WERI-Rb-1 (cell line): ENCODE data around the gene SMPD3.

ENCODE experiments used
- DNase-seq: peaks from one replicate; pipeline ENCODE4 v3.0.0-alpha.2; 2020
- H3K27ac ChIP-seq: fragments of 250-450 bp; sonication (Bioruptor Pico); 2 replicates; pipeline ENCODE4 v1.5.1; 2020; ENCODE audit warnings: mild to moderate bottlenecking, moderate library complexity
- H3K27me3 ChIP-seq: fragments of 250-450 bp; sonication (Bioruptor Pico); 2 replicates; pipeline ENCODE4 v1.5.1; 2021; ENCODE audit warnings: mild to moderate bottlenecking, low read depth, moderate library complexity; ENCODE audit not compliant: insufficient read depth, severe bottlenecking
- H3K36me3 ChIP-seq: fragments of 250-450 bp; sonication (Bioruptor Pico); 2 replicates; pipeline ENCODE4 v1.5.1; 2020; ENCODE audit warnings: mild to moderate bottlenecking, moderate library complexity
- H3K4me3 ChIP-seq: 2 replicates; pipeline ENCODE4 v1.5.1; 2011; ENCODE audit warnings: low read depth, mild to moderate bottlenecking, control low read depth, low read length
- H3K9me3 ChIP-seq: fragments of 250-450 bp; sonication (Bioruptor Pico); 2 replicates; pipeline ENCODE4 v1.5.1; 2021; ENCODE audit warnings: mild to moderate bottlenecking, moderate library complexity; ENCODE audit not compliant: severe bottlenecking
- CTCF ChIP-seq: IDR thresholded peaks from 2 replicates; pipeline ENCODE4 v1.5.1; 2011; ENCODE audit warnings: low read depth, mild to moderate bottlenecking, control low read depth, inconsistent platforms, low read length

Gene SMPD3

GRCh38 chr16:68363658-68364521 is 84.4 kb downstream of the SMPD3 start:
- peak overlapping the region; percentile 76 for H3K27ac ChIP-seq
- peaks cover 9% of the 10 kb centered on the region for H3K36me3 ChIP-seq
- no peak for DNase-seq
- H3K4me3 ChIP-seq = no peak overlapping the region
- no peaks in the 10 kb centered on the region for H3K27me3 ChIP-seq
- TF ChIP-seq CTCF = no peak
- no peaks in the 10 kb centered on the region for H3K9me3 ChIP-seq

GRCh38 chr16:68362947-68363657 is 85.2 kb downstream of the SMPD3 start:
- peaks cover 11% of the 10 kb centered on the region for H3K36me3 ChIP-seq
- DNase-seq = no peak
- no peak for TF ChIP-seq CTCF
- no peaks in the 10 kb centered on the region for H3K27me3 ChIP-seq
- H3K27ac ChIP-seq = peak overlapping the region; percentile 18; the same call in 1 of the 2 replicates
- H3K9me3 ChIP-seq = no peaks in the 10 kb centered on the region
- no peak overlapping the region for H3K4me3 ChIP-seq

GRCh38 chr16:68362262-68362913 is 85.9 kb downstream of the SMPD3 start:
- DNase-seq = no peak
- H3K4me3 ChIP-seq = no peak overlapping the region
- no peaks in the 10 kb centered on the region for H3K9me3 ChIP-seq
- no peak for TF ChIP-seq CTCF
- H3K36me3 ChIP-seq = peaks cover 16% of the 10 kb centered on the region
- H3K27ac ChIP-seq = no peak overlapping the region; the same call in 1 of the 2 replicates
- no peaks in the 10 kb centered on the region for H3K27me3 ChIP-seq

- DNase-seq = no peak
- H3K36me3 ChIP-seq = peaks cover 16% of the 10 kb centered on the region
- no peak for TF ChIP-seq CTCF
Observed at GRCh38 chr16:68361485-68361884, 86.8 kb downstream of the SMPD3 start.

GRCh38 chr16:68360956-68361355 is 87.4 kb downstream of the SMPD3 start:
- no peak for DNase-seq
- H3K36me3 ChIP-seq = peaks cover 19% of the 10 kb centered on the region
- no peaks in the 10 kb centered on the region for H3K27me3 ChIP-seq
- no peak overlapping the region for H3K4me3 ChIP-seq
- TF ChIP-seq CTCF = no peak
- no peak overlapping the region for H3K27ac ChIP-seq
- H3K9me3 ChIP-seq = no peaks in the 10 kb centered on the region

More at GRCh38 chr16:68361485-68361884, 86.8 kb downstream of the SMPD3 start:
- H3K4me3 ChIP-seq = no peak overlapping the region
- no peaks in the 10 kb centered on the region for H3K9me3 ChIP-seq
- H3K27me3 ChIP-seq = no peaks in the 10 kb centered on the region
- H3K27ac ChIP-seq = no peak overlapping the region
